HS-5 (cell line): Measurements from ENCODE around the gene TMEM176B.

ENCODE experiments used
- DNase-seq: peaks from one replicate; pipeline ENCODE4 v3.0.0-alpha.2; 2012; ENCODE audit warnings: low read depth

Gene TMEM176B

GRCh38 chr7:150799741-150800580, at the start of gene TMEM176B:
Gene TMEM176B, minus strand, starts transcription at chr7:150800364. Its CDS starts 3,795 bp downstream, at chr7:150796569.
- DNase-seq: no peak

- DNase-seq: no peak
Observed at GRCh38 chr7:150849204-150849775, 49.1 kb upstream of the TMEM176B start.

- no peak for DNase-seq
Observed at GRCh38 chr7:150848561-150849115, 48.5 kb upstream of the TMEM176B start.

- DNase-seq: no peak
Observed at GRCh38 chr7:150848111-150848510, 47.9 kb upstream of the TMEM176B start.

GRCh38 chr7:150847536-150847935, 47.4 kb upstream of the TMEM176B start:
- DNase-seq: no peak

- no peak for DNase-seq
Observed at GRCh38 chr7:150846291-150847115, 46.3 kb upstream of the TMEM176B start.

- DNase-seq: no peak
Observed at GRCh38 chr7:150845421-150845861, 45.3 kb upstream of the TMEM176B start.

GRCh38 chr7:150842716-150843115, 42.6 kb upstream of the TMEM176B start:
- DNase-seq: no peak

GRCh38 chr7:150842018-150842417, 41.9 kb upstream of the TMEM176B start:
- DNase-seq: no peak

- DNase-seq: no peak
Observed at GRCh38 chr7:150838965-150839650, 38.9 kb upstream of the TMEM176B start.

- no peak for DNase-seq
Observed at GRCh38 chr7:150835702-150836280, 35.6 kb upstream of the TMEM176B start.

GRCh38 chr7:150835019-150835418, 34.9 kb upstream of the TMEM176B start:
- no peak for DNase-seq

GRCh38 chr7:150831851-150832250, 31.7 kb upstream of the TMEM176B start:
- DNase-seq: no peak

- no peak for DNase-seq
Observed at GRCh38 chr7:150830937-150831336, 30.8 kb upstream of the TMEM176B start.

GRCh38 chr7:150829426-150829825, 29.3 kb upstream of the TMEM176B start:
- no peak for DNase-seq

GRCh38 chr7:150828384-150828783, 28.2 kb upstream of the TMEM176B start:
- DNase-seq: no peak

- DNase-seq: no peak
Observed at GRCh38 chr7:150826061-150826849, 26.1 kb upstream of the TMEM176B start.

GRCh38 chr7:150824379-150825177, 24.4 kb upstream of the TMEM176B start:
- DNase-seq: no peak

- DNase-seq: no peak
Observed at GRCh38 chr7:150823484-150824126, 23.4 kb upstream of the TMEM176B start.
